ENCODE results near the gene RHBDL1. TPM values are rescaled to one million over a fixed set of nuclear protein-coding genes. Genes with fewer than 3 reads are reported as not detected.
A peak's percentile ranks its signal among the peaks of the same experiment; 100 is the strongest.

Gene RHBDL1
- total and polyA plus RNA-seq, 2 experiments from 2014 or later = 3.4 to 4.2 TPM

- H2AFZ ChIP-seq = no peak overlapping the region
These were observed 15.4 kb upstream of the RHBDL1 start for GRCh38 chr16:660132-660458.

GRCh38 chr16:660459-661183, 14.8 kb upstream of the RHBDL1 start:
- no peaks in the 10 kb centered on the region for H3K36me3 ChIP-seq (replicated peaks; ENCODE audit: insufficient read depth, low read depth)
- H3K79me2 ChIP-seq = no peaks in the 10 kb centered on the region
- no peak overlapping the region for H3K27ac ChIP-seq
- no peaks in the 10 kb centered on the region for H4K20me1 ChIP-seq (ENCODE audit: insufficient read depth, poor library complexity, severe bottlenecking)
- no peaks in the 10 kb centered on the region for H3K27me3 ChIP-seq
- no peak overlapping the region for H3K4me2 ChIP-seq
- TF ChIP-seq EZH2 (IDR thresholded peaks at IDR 0.05; ENCODE audit: borderline replicate concordance) (no peak), CTCF (IDR thresholded peaks at IDR 0.05; ENCODE audit: poor library complexity) (peak; percentile 37)
- H3K4me1 ChIP-seq (ENCODE audit: insufficient read depth) = peaks cover 3% of the 10 kb centered on the region
- peak; percentile 86 for DNase-seq (ENCODE audit: low spot score)
- no peak overlapping the region for H2AFZ ChIP-seq
- H3K9me2 ChIP-seq (replicated peaks; ENCODE audit: insufficient read depth) = no peaks in the 10 kb centered on the region
- H3K4me3 ChIP-seq = no peak overlapping the region
- H3K9me3 ChIP-seq (ENCODE audit: low read depth) = no peaks in the 10 kb centered on the region
- WGBS (ENCODE audit: low lambda C conversion rate, missing lambda C conversion rate) = 47% methylated on average over 22 of the region's 43 CpGs

More at GRCh38 chr16:660132-660458, 15.4 kb upstream of the RHBDL1 start:
- Histone ChIP-seq H3K9me2 (replicated peaks; ENCODE audit: insufficient read depth) (no peaks in the 10 kb centered on the region), H3K9me3 (ENCODE audit: low read depth) (no peaks in the 10 kb centered on the region), H4K20me1 (ENCODE audit: insufficient read depth, poor library complexity, severe bottlenecking) (no peaks in the 10 kb centered on the region), H3K27me3 (no peaks in the 10 kb centered on the region), H3K4me3 (no peak overlapping the region), H3K27ac (no peak overlapping the region), H3K79me2 (no peaks in the 10 kb centered on the region), H3K36me3 (replicated peaks; ENCODE audit: insufficient read depth, low read depth) (no peaks in the 10 kb centered on the region), H3K4me1 (ENCODE audit: insufficient read depth) (peaks cover 3% of the 10 kb centered on the region), H3K4me2 (no peak overlapping the region)
- TF ChIP-seq EZH2phosphoT487 (IDR thresholded peaks at IDR 0.05; ENCODE audit: low read depth, severe bottlenecking, unreplicated experiment) (no peak), EZH2 (IDR thresholded peaks at IDR 0.05; ENCODE audit: borderline replicate concordance) (no peak), CTCF (IDR thresholded peaks at IDR 0.05; ENCODE audit: poor library complexity) (no peak)
- no peak for DNase-seq (ENCODE audit: low spot score)
- 76% methylated on average over 6 of the region's 6 CpGs for WGBS (ENCODE audit: low lambda C conversion rate, missing lambda C conversion rate)

- Histone ChIP-seq H3K79me2 (no peaks in the 10 kb centered on the region), H3K27ac (no peak overlapping the region), H3K4me1 (ENCODE audit: insufficient read depth) (peaks cover 3% of the 10 kb centered on the region), H3K27me3 (no peaks in the 10 kb centered on the region), H3K36me3 (replicated peaks; ENCODE audit: insufficient read depth, low read depth) (no peaks in the 10 kb centered on the region), H3K4me3 (no peak overlapping the region), H3K4me2 (no peak overlapping the region), H2AFZ (no peak overlapping the region), H3K9me2 (replicated peaks; ENCODE audit: insufficient read depth) (no peaks in the 10 kb centered on the region), H4K20me1 (ENCODE audit: insufficient read depth, poor library complexity, severe bottlenecking) (no peaks in the 10 kb centered on the region), H3K9me3 (ENCODE audit: low read depth) (no peaks in the 10 kb centered on the region)
- no peak for TF ChIP-seq EZH2 (IDR thresholded peaks at IDR 0.05; ENCODE audit: borderline replicate concordance)
- TF ChIP-seq EZH2phosphoT487 (IDR thresholded peaks at IDR 0.05; ENCODE audit: low read depth, severe bottlenecking, unreplicated experiment) = no peak
- no peak for TF ChIP-seq CTCF (IDR thresholded peaks at IDR 0.05; ENCODE audit: poor library complexity)
- no peak for DNase-seq (ENCODE audit: low spot score)
- 85% methylated on average over 31 of the region's 35 CpGs for WGBS (ENCODE audit: low lambda C conversion rate, missing lambda C conversion rate)
These were observed 14.2 kb upstream of the RHBDL1 start for GRCh38 chr16:661184-661821.

All from hepatocyte (in vitro differentiated cells).